Loucy (cell line): ENCODE data around the gene PGLYRP3.

Experiments used
- H2AFZ ChIP-seq: fragments of 200-600 bp; sonication (generic); 2 replicates; pipeline ENCODE4 v1.6.0; 2016; ENCODE audit warnings: antibody characterized with exemption, mild to moderate bottlenecking, low read length, moderate library complexity
- H3F3A ChIP-seq: fragments of 200-600 bp; 2 replicates; pipeline ENCODE4 v1.6.0; 2016; ENCODE audit warnings: antibody characterized with exemption, low read depth, mild to moderate bottlenecking
- H3K27me3 ChIP-seq: fragments of 200-600 bp; sonication (generic); 2 replicates; pipeline ENCODE4 v1.6.1; 2014; ENCODE audit warnings: low read length, mild to moderate bottlenecking; ENCODE audit not compliant: insufficient read depth, poor library complexity, severe bottlenecking
- H3K36me3 ChIP-seq: fragments of 200-600 bp; sonication (generic); 2 replicates; pipeline ENCODE4 v1.6.1; 2016; ENCODE audit warnings: low read length; ENCODE audit not compliant: insufficient read depth
- H3K4me1 ChIP-seq: fragments of 200-600 bp; sonication (generic); 2 replicates; pipeline ENCODE4 v1.5.1; 2014; ENCODE audit warnings: low read length, mild to moderate bottlenecking; ENCODE audit not compliant: insufficient read depth, poor library complexity, severe bottlenecking
- H3K4me2 ChIP-seq: fragments of 200-600 bp; sonication (generic); 2 replicates; pipeline ENCODE4 v1.6.0; 2014; ENCODE audit warnings: antibody characterized with exemption, low read length, low read depth, mild to moderate bottlenecking; ENCODE audit not compliant: poor library complexity, severe bottlenecking
- H3K4me3 ChIP-seq: fragments of 200-600 bp; sonication (generic); 2 replicates; pipeline ENCODE4 v1.5.1; 2014; ENCODE audit warnings: low read length, mild to moderate bottlenecking, mixed read lengths; ENCODE audit not compliant: poor library complexity, severe bottlenecking
- H3K79me2 ChIP-seq: fragments of 200-600 bp; sonication (generic); 2 replicates; pipeline ENCODE4 v1.6.1; 2014; ENCODE audit warnings: low read length; ENCODE audit not compliant: insufficient read depth
- H3K9ac ChIP-seq: fragments of 200-600 bp; sonication (generic); 2 replicates; pipeline ENCODE4 v1.6.0; 2014; ENCODE audit warnings: mild to moderate bottlenecking, low read depth, low read length, moderate library complexity; ENCODE audit not compliant: poor library complexity, severe bottlenecking
- H3K9me2 ChIP-seq: fragments of 200-600 bp; sonication (generic); replicated peaks from 2 replicates; pipeline ENCODE4 v1.6.1; 2016; ENCODE audit warnings: low read depth, low read length, mixed read lengths
- H3K9me3 ChIP-seq: fragments of 200-600 bp; sonication (generic); 2 replicates; pipeline ENCODE4 v1.6.1; 2014; ENCODE audit warnings: mild to moderate bottlenecking, antibody characterized with exemption, low read length, low read depth; ENCODE audit not compliant: insufficient read depth
- H4K20me1 ChIP-seq: fragments of 200-600 bp; sonication (generic); 2 replicates; pipeline ENCODE4 v1.6.0; 2014; ENCODE audit warnings: antibody characterized with exemption, low read length, mild to moderate bottlenecking; ENCODE audit not compliant: insufficient read depth, poor library complexity, severe bottlenecking
- EZH2phosphoT487 ChIP-seq: fragments of 200-600 bp; IDR thresholded peaks from 2 replicates; pipeline ENCODE4 v1.6.1; 2018; ENCODE audit warnings: antibody characterized with exemption, mild to moderate bottlenecking, moderate library complexity, borderline replicate concordance
- TF ChIP-seq, protein P1 (sequence below): fragments of 200-600 bp; sonication (generic); conservative IDR thresholded peaks from 2 replicates; pipeline ENCODE4 v1.5.1; 2014; ENCODE audit warnings: mild to moderate bottlenecking, antibody characterized with exemption, low read length

Gene PGLYRP3

GRCh38 chr1:153358691-153358975 lies 45.9 kb upstream of the PGLYRP3 start:
- no peak for TF ChIP-seq EZH2phosphoT487
- TF ChIP-seq, protein P1, sequence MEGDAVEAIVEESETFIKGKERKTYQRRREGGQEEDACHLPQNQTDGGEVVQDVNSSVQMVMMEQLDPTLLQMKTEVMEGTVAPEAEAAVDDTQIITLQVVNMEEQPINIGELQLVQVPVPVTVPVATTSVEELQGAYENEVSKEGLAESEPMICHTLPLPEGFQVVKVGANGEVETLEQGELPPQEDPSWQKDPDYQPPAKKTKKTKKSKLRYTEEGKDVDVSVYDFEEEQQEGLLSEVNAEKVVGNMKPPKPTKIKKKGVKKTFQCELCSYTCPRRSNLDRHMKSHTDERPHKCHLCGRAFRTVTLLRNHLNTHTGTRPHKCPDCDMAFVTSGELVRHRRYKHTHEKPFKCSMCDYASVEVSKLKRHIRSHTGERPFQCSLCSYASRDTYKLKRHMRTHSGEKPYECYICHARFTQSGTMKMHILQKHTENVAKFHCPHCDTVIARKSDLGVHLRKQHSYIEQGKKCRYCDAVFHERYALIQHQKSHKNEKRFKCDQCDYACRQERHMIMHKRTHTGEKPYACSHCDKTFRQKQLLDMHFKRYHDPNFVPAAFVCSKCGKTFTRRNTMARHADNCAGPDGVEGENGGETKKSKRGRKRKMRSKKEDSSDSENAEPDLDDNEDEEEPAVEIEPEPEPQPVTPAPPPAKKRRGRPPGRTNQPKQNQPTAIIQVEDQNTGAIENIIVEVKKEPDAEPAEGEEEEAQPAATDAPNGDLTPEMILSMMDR = no peak
- no peak overlapping the region for H3K9ac ChIP-seq
- no peaks in the 10 kb centered on the region for H3F3A ChIP-seq
- no peak overlapping the region for H3K4me3 ChIP-seq
- no peaks in the 10 kb centered on the region for H3K27me3 ChIP-seq
- H3K4me2 ChIP-seq = no peak overlapping the region
- no peaks in the 10 kb centered on the region for H3K79me2 ChIP-seq
- no peaks in the 10 kb centered on the region for H4K20me1 ChIP-seq
- H3K4me1 ChIP-seq = no peaks in the 10 kb centered on the region
- H3K36me3 ChIP-seq = no peaks in the 10 kb centered on the region
- H3K9me2 ChIP-seq = no peaks in the 10 kb centered on the region
- no peaks in the 10 kb centered on the region for H3K9me3 ChIP-seq
- H2AFZ ChIP-seq = no peak overlapping the region

- Histone ChIP-seq H3F3A (no peaks in the 10 kb centered on the region), H3K36me3 (no peaks in the 10 kb centered on the region), H2AFZ (no peak within 1 kb of the TSS), H3K9me2 (no peaks in the 10 kb centered on the region), H3K79me2 (no peaks in the 10 kb centered on the region), H3K4me3 (no peak within 1 kb of the TSS), H4K20me1 (no peaks in the 10 kb centered on the region), H3K9ac (no peak within 1 kb of the TSS), H3K27me3 (no peaks in the 10 kb centered on the region), H3K4me2 (no peak within 1 kb of the TSS), H3K4me1 (no peaks in the 10 kb centered on the region), H3K9me3 (no peaks in the 10 kb centered on the region)
- TF ChIP-seq EZH2phosphoT487 = no peak
- TF ChIP-seq, protein P1 = no peak
Observed at GRCh38 chr1:153357853-153358690, 45.3 kb upstream of the PGLYRP3 start, which contains the start of gene S100A9. Gene S100A9, plus strand, starts transcription at chr1:153357854. Its CDS starts 430 bp downstream, at chr1:153358284.

GRCh38 chr1:153357076-153357852 lies 44.5 kb upstream of the PGLYRP3 start:
- Histone ChIP-seq H3K4me2 (no peak overlapping the region), H3K9ac (no peak overlapping the region), H3K36me3 (no peaks in the 10 kb centered on the region), H3K4me3 (no peak overlapping the region), H3K27me3 (no peaks in the 10 kb centered on the region), H3K4me1 (no peaks in the 10 kb centered on the region), H4K20me1 (no peaks in the 10 kb centered on the region), H2AFZ (no peak overlapping the region), H3K9me3 (no peaks in the 10 kb centered on the region), H3K9me2 (no peaks in the 10 kb centered on the region), H3K79me2 (no peaks in the 10 kb centered on the region), H3F3A (no peaks in the 10 kb centered on the region)
- no peak for TF ChIP-seq EZH2phosphoT487
- TF ChIP-seq, protein P1 = no peak
